ENCODE results near the gene PAGE4.

PAGE4 gene

GRCh38 chrX:49829016-49829415 lies at the start of gene PAGE4:
PAGE4 (plus strand) TSS chrX:49829303; CDS start chrX:49830429, 1,126 bp downstream.
- no peak for DNase-seq

- DNase-seq: no peak
These were observed 44.3 kb upstream of the PAGE4 start for GRCh38 chrX:49784747-49785280.

GRCh38 chrX:49792376-49792775 lies 36.7 kb upstream of the PAGE4 start:
- no peak for DNase-seq

- DNase-seq: no peak
These were observed 35.4 kb upstream of the PAGE4 start for GRCh38 chrX:49793686-49794085.

- DNase-seq: no peak
These were observed 29.3 kb upstream of the PAGE4 start for GRCh38 chrX:49799828-49800227.

GRCh38 chrX:49809891-49810632 lies 19.0 kb upstream of the PAGE4 start:
- no peak for DNase-seq

- DNase-seq: no peak
These were observed 16.9 kb upstream of the PAGE4 start for GRCh38 chrX:49812177-49812576.

GRCh38 chrX:49816435-49816834 lies 12.7 kb upstream of the PAGE4 start:
- no peak for DNase-seq

- no peak for DNase-seq
These were observed 9.3 kb downstream of the PAGE4 start for GRCh38 chrX:49838374-49838773.

GRCh38 chrX:49840679-49841078 lies 11.6 kb downstream of the PAGE4 start:
- peak; percentile 35 to 52 for DNase-seq

- no peak for DNase-seq
These were observed 13.5 kb downstream of the PAGE4 start for GRCh38 chrX:49842621-49843020.

GRCh38 chrX:49844611-49845010 lies 15.5 kb downstream of the PAGE4 start:
- no peak for DNase-seq

- DNase-seq: no peak
These were observed 16.7 kb downstream of the PAGE4 start for GRCh38 chrX:49845701-49846403.

- DNase-seq: no peak
These were observed 17.4 kb downstream of the PAGE4 start for GRCh38 chrX:49846522-49846921.

GRCh38 chrX:49848275-49848674 lies 19.2 kb downstream of the PAGE4 start:
- DNase-seq: no peak

GRCh38 chrX:49850028-49850427 lies 20.9 kb downstream of the PAGE4 start:
- DNase-seq: no peak

- no peak for DNase-seq
These were observed 24.6 kb downstream of the PAGE4 start for GRCh38 chrX:49853661-49854060.

- DNase-seq: no peak
These were observed 27.7 kb downstream of the PAGE4 start for GRCh38 chrX:49856819-49857218.

GRCh38 chrX:49858341-49858740 lies 29.2 kb downstream of the PAGE4 start:
- DNase-seq: no peak

GRCh38 chrX:49859491-49859890 lies 30.4 kb downstream of the PAGE4 start:
- no peak for DNase-seq

GRCh38 chrX:49860867-49861535 lies 31.9 kb downstream of the PAGE4 start:
- DNase-seq: no peak

GRCh38 chrX:49862093-49862492 lies 33.0 kb downstream of the PAGE4 start:
- DNase-seq: no peak

- DNase-seq: no peak
These were observed 39.6 kb downstream of the PAGE4 start for GRCh38 chrX:49868739-49869138.

GRCh38 chrX:49876750-49877149 lies 47.6 kb downstream of the PAGE4 start:
- DNase-seq: no peak

Measured in stimulated activated CD4-positive, alpha-beta T cell treated with anti-CD3 and anti-CD28 coated beads, Interleukin-2, amount 100 ng/mL, for 24 hours (primary cell).